Natural killer cell (primary cell): ENCODE measurements around the gene SPATA16. TPM values are rescaled to one million over a fixed set of nuclear protein-coding genes. Genes with fewer than 3 reads are reported as not detected.

Experiments used
- ATAC-seq, 3 donors: fragments of 150-1000 bp in 2 of 3; fragments of 200-7000 bp in 1 of 3; cut with Tn5 transposase; 1 replicate in 1 of 3; 2 replicates in 2 of 3; pipeline ENCODE4 v1.10.0; 2021; ENCODE audit warnings: mild to moderate bottlenecking in 2 of 3, moderate library complexity in 2 of 3
- DNase-seq, 2 donors: peaks; one replicate each; pipeline versions ENCODE4 v3.0.0 to v3.0.0-alpha.2; 2013 to 2021; ENCODE audit warnings: mixed read lengths in 1 of 2
- H3K27ac ChIP-seq: one replicate; pipeline ENCODE4 v1.5.1; 2013; ENCODE audit warnings: mild to moderate bottlenecking, low read length
- H3K27me3 ChIP-seq: one replicate; pipeline ENCODE4 v1.6.1; 2013; ENCODE audit warnings: low read length; ENCODE audit not compliant: control insufficient read depth, insufficient read depth
- H3K36me3 ChIP-seq: one replicate; pipeline ENCODE4 v1.6.1; 2013; ENCODE audit warnings: low read length; ENCODE audit not compliant: control insufficient read depth, insufficient read depth
- H3K4me1 ChIP-seq: one replicate; pipeline ENCODE4 v1.6.1; 2013; ENCODE audit warnings: low read length; ENCODE audit not compliant: control insufficient read depth, insufficient read depth
- H3K4me3 ChIP-seq: one replicate; pipeline ENCODE4 v1.5.1; 2013; ENCODE audit warnings: low read length
- H3K9me3 ChIP-seq: one replicate; pipeline ENCODE4 v1.6.1; 2013; ENCODE audit warnings: low read length; ENCODE audit not compliant: control insufficient read depth, insufficient read depth
- H3K27ac Mint-ChIP-seq, 2 donors: one replicate each; pipeline ENCODE4 v1.8.0; 2022; ENCODE audit warnings: mild to moderate bottlenecking in 2 of 2, mixed read lengths in 2 of 2, moderate library complexity in 1 of 2
- H3K27me3 Mint-ChIP-seq, 2 donors: one replicate each; pipeline ENCODE4 v1.8.0; 2022; ENCODE audit warnings: low read depth in 2 of 2, mixed read lengths in 2 of 2
- H3K36me3 Mint-ChIP-seq: one replicate; pipeline ENCODE4 v1.8.0; 2022; ENCODE audit warnings: mixed read lengths
- H3K4me1 Mint-ChIP-seq, 2 donors: one replicate each; pipeline ENCODE4 v1.8.0; 2022; ENCODE audit warnings: mixed read lengths in 2 of 2
- H3K4me3 Mint-ChIP-seq: one replicate; pipeline ENCODE4 v1.8.0; 2022; ENCODE audit warnings: mild to moderate bottlenecking, moderate library complexity, mixed read lengths
- H3K9me3 Mint-ChIP-seq, 2 donors: one replicate each; pipeline ENCODE4 v1.8.0; 2022; ENCODE audit warnings: mixed read lengths in 2 of 2
- CTCF ChIP-seq: fragments of 200-600 bp; IDR thresholded peaks from one replicate; pipeline ENCODE4 v1.8.0; 2022; ENCODE audit warnings: antibody characterized with exemption
- WGBS: methylation state at CpG from one replicate; pipeline ENCODE4 v1.1.7; 2013; ENCODE audit warnings: missing lambda C conversion rate; ENCODE audit not compliant: insufficient coverage; 5-methylcytosine and 5-hydroxymethylcytosine counted together
- intact Hi-C: fragments of 100-400 bp; cut with micrococcal nuclease; formaldehyde crosslinking; loops from one replicate; pipeline ENCODE4 v1.14.2; 2022
- total RNA-seq, 4 donors: library from RNA; stranded (reverse); fragments of 120-200 nt in 1 of 4; gene quantifications; one replicate each; pipeline versions ENCODE4 v1.2.3 to v1.2.4, GENCODE V29; 2013 to 2022

Gene SPATA16
- total RNA-seq, 3 donors from 2014 or later (not counting 1 experiment from before 2014, with no cell fraction given) = not detected

GRCh38 chr3:173153631-173154030, 12.6 kb upstream of the SPATA16 start:
- Mint-ChIP-seq H3K27ac (no peak overlapping the region), H3K4me1 (no peaks in the 10 kb centered on the region), H3K27me3 (no peaks in the 10 kb centered on the region), H3K4me3 (no peak overlapping the region), H3K36me3 (no peaks in the 10 kb centered on the region), H3K9me3 (peaks cover 6 to 8% of the 10 kb centered on the region in 2 donors)
- DNase-seq (no peak), ATAC-seq (no peak)
- H3K27me3 ChIP-seq = no peaks in the 10 kb centered on the region
- H3K9me3 ChIP-seq = no peaks in the 10 kb centered on the region
- intact Hi-C loops = no loop called here
- no peak overlapping the region for H3K4me3 ChIP-seq
- WGBS = 100% methylated on average over 2 of the region's 2 CpGs
- no peak overlapping the region for H3K27ac ChIP-seq
- TF ChIP-seq CTCF = no peak
- H3K36me3 ChIP-seq = no peaks in the 10 kb centered on the region
- no peaks in the 10 kb centered on the region for H3K4me1 ChIP-seq

GRCh38 chr3:173139420-173139819, 1.6 kb downstream of the SPATA16 start:
- DNase-seq (no peak), ATAC-seq (no peak)
- Mint-ChIP-seq H3K36me3 (no peaks in the 10 kb centered on the region), H3K9me3 (no peaks in the 10 kb centered on the region), H3K4me3 (no peak overlapping the region), H3K4me1 (no peaks in the 10 kb centered on the region), H3K27me3 (no peaks in the 10 kb centered on the region), H3K27ac (no peak overlapping the region)
- no peak for TF ChIP-seq CTCF
- no peaks in the 10 kb centered on the region for H3K36me3 ChIP-seq
- H3K4me3 ChIP-seq = no peak overlapping the region
- no peak overlapping the region for H3K27ac ChIP-seq
- no peaks in the 10 kb centered on the region for H3K4me1 ChIP-seq
- H3K9me3 ChIP-seq = no peaks in the 10 kb centered on the region
- WGBS = 100% methylated on average over 2 of the region's 2 CpGs
- intact Hi-C loops = no loop called here
- no peaks in the 10 kb centered on the region for H3K27me3 ChIP-seq

GRCh38 chr3:173138026-173138425, 3.0 kb downstream of the SPATA16 start:
- intact Hi-C loops = no loop called here
- ATAC-seq (no peak), DNase-seq (no peak)
- H3K36me3 Mint-ChIP-seq = no peaks in the 10 kb centered on the region
- Histone ChIP-seq H3K27me3 (no peaks in the 10 kb centered on the region), H3K4me1 (no peaks in the 10 kb centered on the region), H3K9me3 (no peaks in the 10 kb centered on the region), H3K27ac (no peak overlapping the region), H3K36me3 (no peaks in the 10 kb centered on the region), H3K4me3 (no peak overlapping the region)
- no peak overlapping the region for H3K27ac Mint-ChIP-seq
- H3K4me3 Mint-ChIP-seq = no peak overlapping the region
- no peak for TF ChIP-seq CTCF
- H3K9me3 Mint-ChIP-seq = peaks cover 0 to 3% of the 10 kb centered on the region in 2 donors
- WGBS = 88% methylated on average over 3 of the region's 3 CpGs
- H3K4me1 Mint-ChIP-seq = no peaks in the 10 kb centered on the region
- no peaks in the 10 kb centered on the region for H3K27me3 Mint-ChIP-seq

- Histone ChIP-seq H3K4me1 (no peaks in the 10 kb centered on the region), H3K36me3 (no peaks in the 10 kb centered on the region), H3K27me3 (no peaks in the 10 kb centered on the region), H3K9me3 (no peaks in the 10 kb centered on the region), H3K4me3 (no peak overlapping the region), H3K27ac (no peak overlapping the region)
- Mint-ChIP-seq H3K9me3 (peaks cover 3 to 5% of the 10 kb centered on the region in 2 donors), H3K4me3 (no peak overlapping the region), H3K4me1 (no peaks in the 10 kb centered on the region), H3K36me3 (no peaks in the 10 kb centered on the region), H3K27me3 (no peaks in the 10 kb centered on the region), H3K27ac (no peak overlapping the region)
- ATAC-seq = no peak
- DNase-seq = no peak
- 86% methylated on average over 1 of the region's 2 CpGs for WGBS
- TF ChIP-seq CTCF = no peak
- intact Hi-C loops = no loop called here
These were observed 6.0 kb downstream of the SPATA16 start for GRCh38 chr3:173135059-173135458.
